K562 (cell line): ENCODE measurements around the gene ZSCAN32. TPM values are rescaled to one million over a fixed set of nuclear protein-coding genes. Genes with fewer than 3 reads are reported as not detected.
A peak's percentile ranks its signal among the peaks of the same experiment; 100 is the strongest.

ENCODE experiments used
- ATAC-seq: fragments of 200-7000 bp; cut with Tn5 transposase; 3 replicates; pipeline ENCODE4 v1.9.1; 2020; ENCODE audit warnings: moderate library complexity
- BruUV-seq: library from RNA; stranded (reverse); fragments of 400-500 nt; replicated peaks from 2 replicates; lab custom pipeline; 2021; lab: Mats Ljungman, UMichigan
- CTCF ChIA-PET: fragments of 300-600 bp; formaldehyde crosslinking; extraction: SDS; loops from one replicate; lab custom pipeline; 2021; ENCODE audit warnings: low intra/inter-chr PET ratio; lab: Yijun Ruan, JAX
- POLR2A ChIA-PET: fragments of 300-600, 350-650 bp; sonication (Branson Sonifier 250); formaldehyde crosslinking; extraction: SDS; loops from one replicate; lab custom pipeline; 2021; ENCODE audit warnings: antibody characterized with exemption, inconsistent platforms; lab: Yijun Ruan, JAX
- DNase-seq, 4 experiments: peaks; one replicate each; pipeline versions ENCODE4 v3.0.0 to v3.0.0-alpha.2; 2011 to 2018; ENCODE audit warnings: low spot score in 3 of 4, mixed read lengths in 3 of 4; ENCODE audit errors: extremely low read depth in 1 of 4
- FAIRE-seq: peaks from 2 replicates; lab custom pipeline; 2011; peaks lifted over from hg19 to GRCh38; lab: Jason Lieb, UNC
- H2AFZ ChIP-seq: 2 replicates; pipeline ENCODE4 v1.6.0; 2011; ENCODE audit warnings: low read depth, low read length, control low read depth, inconsistent platforms
- H3K27ac ChIP-seq: fragments of 200-600 bp; 3 replicates; pipeline ENCODE4 v1.8.0; 2011; ENCODE audit warnings: low read depth, mild to moderate bottlenecking, control low read depth, inconsistent platforms, low read length, moderate library complexity, mixed read lengths; ENCODE audit errors: extremely low read depth
- H3K27me3 ChIP-seq, 2 experiments: fragments of 300-600 bp in 1 of 2; 2 replicates in 1 of 2; 3 replicates in 1 of 2; pipeline versions ENCODE4 v1.6.0 to v1.8.0; 2011; ENCODE audit warnings: inconsistent platforms in 2 of 2, low read length in 2 of 2, mild to moderate bottlenecking in 1 of 2, mixed read lengths in 1 of 2, moderate library complexity in 1 of 2; ENCODE audit not compliant: control insufficient read depth in 2 of 2, insufficient read depth in 2 of 2
- H3K36me3 ChIP-seq: fragments of 300-600 bp; 3 replicates; pipeline ENCODE4 v1.8.0; 2011; ENCODE audit warnings: mild to moderate bottlenecking, low read length, inconsistent platforms; ENCODE audit not compliant: control insufficient read depth, insufficient read depth
- H3K4me1 ChIP-seq, 2 experiments: fragments of 200-600 bp in 1 of 2; replicated peaks in 1 of 2; 2 replicates in 1 of 2; 3 replicates in 1 of 2; pipeline versions ENCODE4 v1.5.1 to v1.8.0; 2011; ENCODE audit warnings: inconsistent platforms in 2 of 2, low read length in 2 of 2, mild to moderate bottlenecking in 1 of 2, mixed read lengths in 1 of 2, moderate library complexity in 1 of 2; ENCODE audit not compliant: control insufficient read depth in 2 of 2, insufficient read depth in 2 of 2
- H3K4me2 ChIP-seq: 2 replicates; pipeline ENCODE4 v1.6.1; 2011; ENCODE audit warnings: low read length, control low read depth, inconsistent platforms, mixed read lengths; ENCODE audit not compliant: insufficient read depth
- H3K4me3 ChIP-seq: fragments of 200-600 bp; sonication (generic), shearing (Covaris generic); 2 replicates; pipeline ENCODE4 v1.5.1; 2016; ENCODE audit warnings: control low read depth, inconsistent platforms
- H3K79me2 ChIP-seq: fragments of 200-600 bp; 3 replicates; pipeline ENCODE4 v1.8.0; 2011; ENCODE audit warnings: low read length, inconsistent platforms; ENCODE audit not compliant: control insufficient read depth, insufficient read depth
- H3K9ac ChIP-seq, 2 experiments: 2 replicates each; pipeline versions ENCODE4 v1.6.0 to v1.6.1; 2011; ENCODE audit warnings: low read depth in 2 of 2, low read length in 2 of 2, control low read depth in 1 of 2, inconsistent platforms in 1 of 2, mild to moderate bottlenecking in 1 of 2, mixed read lengths in 1 of 2; ENCODE audit not compliant: insufficient read depth in 1 of 2
- H3K9me1 ChIP-seq: one replicate; pipeline ENCODE4 v1.6.0; 2011; ENCODE audit warnings: inconsistent platforms, mild to moderate bottlenecking, low read length, moderate library complexity; ENCODE audit not compliant: control insufficient read depth, insufficient read depth
- H3K9me3 ChIP-seq: replicated peaks from 2 replicates; pipeline ENCODE4 v1.5.1; 2011; ENCODE audit warnings: low read depth, low read length, inconsistent platforms; ENCODE audit not compliant: control insufficient read depth, insufficient read depth
- H4K20me1 ChIP-seq: replicated peaks from 2 replicates; pipeline ENCODE4 v1.6.1; 2011; ENCODE audit warnings: low read length, inconsistent platforms, mixed read lengths; ENCODE audit not compliant: control insufficient read depth, insufficient read depth
- ARNT ChIP-seq, 2 experiments: fragments of 450-650 bp; IDR thresholded peaks; 2 replicates each; pipeline ENCODE4 v1.6.1; 2016; ENCODE audit warnings: mild to moderate bottlenecking in 1 of 2
- ATF7 ChIP-seq: fragments of 450-650 bp; IDR thresholded peaks from 2 replicates; pipeline ENCODE4 v1.7.1; 2014; ENCODE audit warnings: mild to moderate bottlenecking, moderate library complexity
- CBX5 ChIP-seq: IDR thresholded peaks from 2 replicates; pipeline ENCODE4 v1.6.1; 2014; ENCODE audit warnings: low read depth, borderline replicate concordance
- CCNT2 ChIP-seq: IDR thresholded peaks from 2 replicates; pipeline ENCODE4 v1.6.1; 2011; ENCODE audit warnings: borderline replicate concordance, low read depth, mild to moderate bottlenecking, moderate library complexity, mixed read lengths, low read length; ENCODE audit not compliant: insufficient read length; ENCODE audit errors: extremely low read depth
- CEBPB ChIP-seq: fragments of 450-650 bp; IDR thresholded peaks from 2 replicates; pipeline ENCODE4 v1.6.1; 2016; ENCODE audit warnings: missing genetic modification characterization, missing compliant biosample characterization
- DDX20 ChIP-seq: fragments of 450-650 bp; IDR thresholded peaks from 2 replicates; pipeline ENCODE4 v1.6.1; 2016; ENCODE audit warnings: missing genetic modification characterization, low read depth, mild to moderate bottlenecking, missing compliant biosample characterization, moderate library complexity
- FOXK1 ChIP-seq: sonication (generic); formaldehyde crosslinking; IDR thresholded peaks from 2 replicates; pipeline ENCODE4 v1.8.0; 2022; ENCODE audit warnings: missing genetic modification reagents, mild to moderate bottlenecking, borderline replicate concordance
- GTF2A2 ChIP-seq: IDR thresholded peaks from 2 replicates; pipeline ENCODE4 v1.6.1; 2016; ENCODE audit warnings: mild to moderate bottlenecking, missing genetic modification characterization, missing compliant biosample characterization
- HDAC6 ChIP-seq: IDR thresholded peaks from 2 replicates; pipeline ENCODE4 v1.6.1; 2012; ENCODE audit warnings: low read depth, mild to moderate bottlenecking, control low read depth, inconsistent platforms, low read length, moderate library complexity
- JUN ChIP-seq, 2 experiments: sonication (generic) in 1 of 2; formaldehyde crosslinking in 1 of 2; IDR thresholded peaks; 2 replicates each; pipeline versions ENCODE4 v1.6.1 to v1.8.0; 2012 to 2022; ENCODE audit warnings: borderline replicate concordance in 2 of 2, mild to moderate bottlenecking in 2 of 2, improper control_type of control experiment in 1 of 2, low read depth in 1 of 2, low read length in 1 of 2, missing genetic modification reagents in 1 of 2
- KDM1A ChIP-seq, 2 experiments: fragments of 450-650 bp; IDR thresholded peaks; 2 replicates each; pipeline ENCODE4 v1.6.1; 2016; ENCODE audit warnings: mild to moderate bottlenecking in 2 of 2
- NFRKB ChIP-seq: fragments of 450-650 bp; IDR thresholded peaks from 2 replicates; pipeline ENCODE4 v1.6.1; 2016; ENCODE audit warnings: low read depth
- PHB2 ChIP-seq: fragments of 450-650 bp; IDR thresholded peaks from 2 replicates; pipeline ENCODE4 v1.6.1; 2017; ENCODE audit warnings: low read depth
- SLC30A9 ChIP-seq: fragments of 250-450 bp; sonication (Bioruptor Pico); IDR thresholded peaks from 2 replicates; pipeline ENCODE4 v1.8.0; 2022; ENCODE audit warnings: mild to moderate bottlenecking, moderate library complexity
- SRSF7 ChIP-seq: fragments of 200-400 bp; formaldehyde crosslinking; optimal IDR thresholded peaks from 2 replicates; pipeline ENCODE3; 2017; ENCODE audit warnings: mild to moderate bottlenecking, low read depth, low read length
- ZNF140 ChIP-seq: fragments of 250-450 bp; sonication (Bioruptor Pico); IDR thresholded peaks from 2 replicates; pipeline ENCODE4 v1.8.0; 2021; ENCODE audit warnings: moderate library complexity, mild to moderate bottlenecking, inconsistent platforms
- ZNF583 ChIP-seq: fragments of 250-450 bp; sonication (Bioruptor Pico); IDR thresholded peaks from 2 replicates; pipeline ENCODE4 v1.4.0; 2020
- in situ Hi-C: fragments of 300-500 bp; cut with MboI; formaldehyde crosslinking; loops from 4 replicates; pipeline ENCODE4 v1.15.0; 2018; ENCODE audit warnings: inconsistent platforms, mixed read lengths
- intact Hi-C: fragments of 100-400 bp; cut with micrococcal nuclease; formaldehyde crosslinking; loops from 2 replicates; pipeline ENCODE4 v1.14.2; 2022
- polyA plus RNA-seq, 8 experiments: library from polyadenylated mRNA; depleted of rRNA in 4 of 8; stranded (reverse) in 5 of 8; unstranded in 3 of 8; fragments of >200 nt; fragmentation: Nextera tagmentation in 2 of 8; fragmentation: Illumina TruSeq in 1 of 8; extraction: Ambion mirVana in 2 of 8; extraction: Trizol in 1 of 8; gene quantifications; 2 replicates each; pipeline versions ENCODE4 v1.2.1 to v1.2.3, GENCODE V29; 2011 to 2014; ENCODE audit warnings: inconsistent platforms in 1 of 8, missing spikeins in 1 of 8
- total RNA-seq, 7 experiments: library from RNA; depleted of rRNA in 6 of 7; stranded (reverse); fragments of >200 nt in 6 of 7; fragmentation: Illumina TruSeq in 2 of 7; extraction: Trizol in 2 of 7; gene quantifications; 2 replicates each; pipeline versions ENCODE4 v1.2.1 to v1.2.3, GENCODE V29; 2011 to 2021; ENCODE audit warnings: low replicate concordance in 1 of 7
- TF ChIP-seq, protein P1 (sequence below), 2 experiments: fragments of 250-450 bp in 1 of 2; fragments of 450-650 bp in 1 of 2; sonication (Bioruptor Pico) in 1 of 2; IDR thresholded peaks; 2 replicates each; pipeline versions ENCODE4 v1.6.1 to v1.8.0; 2016 to 2021; ENCODE audit warnings: mild to moderate bottlenecking in 2 of 2, moderate library complexity in 2 of 2, missing compliant biosample characterization in 1 of 2, missing genetic modification characterization in 1 of 2
- TF ChIP-seq, protein P2 (sequence below): IDR thresholded peaks from 3 replicates; pipeline ENCODE4 v1.6.1; 2011; ENCODE audit warnings: borderline replicate concordance, mild to moderate bottlenecking; ENCODE audit not compliant: insufficient read length, insufficient read depth
- TF ChIP-seq, protein P3 (sequence below): sonication (generic); formaldehyde crosslinking; IDR thresholded peaks from 2 replicates; pipeline ENCODE4 v1.8.1; 2022; ENCODE audit warnings: missing genetic modification reagents

Gene ZSCAN32
- total and polyA plus RNA-seq, 9 of the 15 experiments (the other 6 are each of a cell fraction or from before 2014, with no cell fraction given) = 16.0 to 29.4 (median 19.2) TPM

DNA sequence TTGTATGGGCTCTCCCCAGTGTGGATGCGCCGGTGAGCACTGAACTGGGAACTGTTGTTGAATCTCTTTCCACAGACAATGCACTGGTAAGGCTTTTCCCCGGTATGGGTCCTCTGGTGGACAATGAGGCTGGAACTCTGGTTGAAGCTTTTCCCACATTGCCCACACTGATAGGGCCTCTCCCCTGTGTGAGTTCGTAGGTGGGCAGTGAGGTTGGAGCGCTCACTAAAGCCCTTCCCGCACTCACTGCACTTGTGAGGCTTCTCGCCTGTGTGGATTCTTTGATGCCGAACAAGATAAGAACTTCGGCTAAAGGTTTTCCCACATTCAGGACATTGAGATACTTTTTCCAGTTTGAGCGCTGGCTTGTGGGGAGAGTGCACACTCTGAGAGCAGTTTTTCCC lies 17.8 kb downstream of the ZSCAN32 start (continued):
- TF ChIP-seq FOXK1 (CRISPR knock-in tag) (0 out of 2 replicates have a peak, but pooled peaks have one; percentile 36), ZNF583 (CRISPR knock-in tag) (0 out of 2 replicates have a peak, but pooled peaks have one; percentile 38), CBX5 (peak; percentile 97), NFRKB (peak; percentile 78; the same call in 1 of the 2 replicates), HDAC6 (0 out of 2 replicates have a peak, but pooled peaks have one; percentile 88), JUN (IDR thresholded peaks at IDR 0.05; ENCODE audit: borderline replicate concordance, low read depth, low read length) (peak; percentile 14; the same call in 1 of the 2 replicates), JUN (CRISPR knock-in tag; IDR thresholded peaks at IDR 0.05; ENCODE audit: borderline replicate concordance) (no peak), PHB2 (no peak), KDM1A (IDR thresholded peaks at IDR 0.05) (peak in 1 of 2 experiments; percentile 13; a peak in 1 of 4 replicates), GTF2A2 (tag) (0 out of 2 replicates have a peak, but pooled peaks have one; percentile 41), ATF7 (0 out of 2 replicates have a peak, but pooled peaks have one; percentile 20)
- TF ChIP-seq, protein P1, sequence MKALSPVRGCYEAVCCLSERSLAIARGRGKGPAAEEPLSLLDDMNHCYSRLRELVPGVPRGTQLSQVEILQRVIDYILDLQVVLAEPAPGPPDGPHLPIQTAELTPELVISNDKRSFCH (CRISPR knock-in tag; IDR thresholded peaks at IDR 0.05) = no peak
- TF ChIP-seq, protein P1 (tag; IDR thresholded peaks at IDR 0.05) = 0 out of 2 replicates have a peak, but pooled peaks have one; percentile 18

DNA sequence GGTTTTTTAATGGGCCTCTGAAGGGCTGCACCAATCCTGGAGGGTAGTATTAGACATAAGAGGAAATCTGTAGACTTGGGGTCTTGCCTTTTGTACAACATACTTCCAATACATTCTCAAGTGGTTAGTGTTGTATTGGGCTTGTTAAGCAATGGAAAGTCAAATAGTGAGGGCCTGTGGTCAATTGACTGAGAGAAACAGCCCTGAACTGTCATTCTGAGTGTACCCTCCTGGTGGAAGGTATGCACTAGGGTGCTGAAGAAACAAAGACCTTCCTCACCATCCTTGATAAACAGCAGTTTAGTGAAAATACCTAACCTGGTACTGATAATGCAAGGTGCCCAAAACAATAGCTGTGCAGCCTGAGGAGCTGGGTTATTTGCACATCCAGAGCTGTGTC lies 22.9 kb downstream of the ZSCAN32 start:
- POLR2A ChIA-PET = interaction anchor here (0.8 kb wide), 1 partner anchor 12 kb away, joined by 3 read pairs; no protein-coding TSS in a partner anchor
- Histone ChIP-seq H3K79me2 (no peaks in the 10 kb centered on the region), H3K27me3 (no peaks in the 10 kb centered on the region; a peak in 3 of 5 replicates), H3K4me2 (no peak overlapping the region), H3K4me3 (no peak overlapping the region), H3K4me1 (no peaks in the 10 kb centered on the region), H3K27ac (no peak overlapping the region), H4K20me1 (no peaks in the 10 kb centered on the region), H3K9me1 (no peaks in the 10 kb centered on the region), H3K36me3 (peaks cover 8% of the 10 kb centered on the region), H2AFZ (no peak overlapping the region), H3K9me3 (peaks cover 22% of the 10 kb centered on the region), H3K9ac (no peak overlapping the region)
- DNase-seq (no peak), FAIRE-seq (no peak), ATAC-seq (no peak)
- in situ Hi-C loops = no loop called here
- BruUV-seq = no TSS peak
- CTCF ChIA-PET = no interaction called here
- intact Hi-C loops = no loop called here
- TF ChIP-seq SRSF7 (no peak), ARNT (IDR thresholded peaks at IDR 0.05) (no peak), ATF7 (no peak), DDX20 (tag) (no peak), ZNF140 (CRISPR knock-in tag) (no peak), CEBPB (tag) (no peak), CCNT2 (no peak), SLC30A9 (CRISPR knock-in tag) (no peak)
- TF ChIP-seq, protein P2, sequence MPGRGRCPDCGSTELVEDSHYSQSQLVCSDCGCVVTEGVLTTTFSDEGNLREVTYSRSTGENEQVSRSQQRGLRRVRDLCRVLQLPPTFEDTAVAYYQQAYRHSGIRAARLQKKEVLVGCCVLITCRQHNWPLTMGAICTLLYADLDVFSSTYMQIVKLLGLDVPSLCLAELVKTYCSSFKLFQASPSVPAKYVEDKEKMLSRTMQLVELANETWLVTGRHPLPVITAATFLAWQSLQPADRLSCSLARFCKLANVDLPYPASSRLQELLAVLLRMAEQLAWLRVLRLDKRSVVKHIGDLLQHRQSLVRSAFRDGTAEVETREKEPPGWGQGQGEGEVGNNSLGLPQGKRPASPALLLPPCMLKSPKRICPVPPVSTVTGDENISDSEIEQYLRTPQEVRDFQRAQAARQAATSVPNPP = no peak
- TF ChIP-seq, protein P3, sequence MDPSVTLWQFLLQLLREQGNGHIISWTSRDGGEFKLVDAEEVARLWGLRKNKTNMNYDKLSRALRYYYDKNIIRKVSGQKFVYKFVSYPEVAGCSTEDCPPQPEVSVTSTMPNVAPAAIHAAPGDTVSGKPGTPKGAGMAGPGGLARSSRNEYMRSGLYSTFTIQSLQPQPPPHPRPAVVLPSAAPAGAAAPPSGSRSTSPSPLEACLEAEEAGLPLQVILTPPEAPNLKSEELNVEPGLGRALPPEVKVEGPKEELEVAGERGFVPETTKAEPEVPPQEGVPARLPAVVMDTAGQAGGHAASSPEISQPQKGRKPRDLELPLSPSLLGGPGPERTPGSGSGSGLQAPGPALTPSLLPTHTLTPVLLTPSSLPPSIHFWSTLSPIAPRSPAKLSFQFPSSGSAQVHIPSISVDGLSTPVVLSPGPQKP (CRISPR knock-in tag) = no peak
